Liver (tissue), 9 donors: ENCODE results near the gene DNAH8. TPM values are rescaled to one million over a fixed set of nuclear protein-coding genes. Genes with fewer than 3 reads are reported as not detected.

ENCODE experiments used
- DNase-seq: peaks from one replicate; pipeline ENCODE4 v3.0.0-alpha.2; 2017; ENCODE audit warnings: low spot score
- H3K27ac ChIP-seq, 2 donors: one replicate each; pipeline ENCODE4 v1.7.0; 2013; ENCODE audit warnings: inconsistent platforms in 2 of 2, low read length in 2 of 2, control low read depth in 1 of 2, low read depth in 1 of 2, mild to moderate bottlenecking in 1 of 2
- H3K27me3 ChIP-seq, 4 donors: one replicate each; pipeline versions ENCODE4 v1.6.1 to v1.7.0; 2013; ENCODE audit warnings: low read length in 3 of 4, inconsistent platforms in 1 of 4, mild to moderate bottlenecking in 1 of 4, moderate library complexity in 1 of 4; ENCODE audit not compliant: control insufficient read depth in 4 of 4, insufficient read depth in 4 of 4
- H3K36me3 ChIP-seq, 4 donors: one replicate each; pipeline versions ENCODE4 v1.6.1 to v1.7.0; 2013; ENCODE audit warnings: low read length in 3 of 4, mild to moderate bottlenecking in 3 of 4, low read depth in 1 of 4, moderate library complexity in 1 of 4; ENCODE audit not compliant: control insufficient read depth in 4 of 4, insufficient read depth in 3 of 4
- H3K4me1 ChIP-seq, 4 donors: one replicate each; pipeline versions ENCODE4 v1.6.1 to v1.7.0; 2013; ENCODE audit warnings: low read length in 3 of 4, mild to moderate bottlenecking in 3 of 4, moderate library complexity in 1 of 4; ENCODE audit not compliant: control insufficient read depth in 4 of 4, insufficient read depth in 4 of 4
- H3K4me3 ChIP-seq, 3 donors: one replicate each; pipeline versions ENCODE4 v1.6.1 to v1.7.0; 2013; ENCODE audit warnings: low read length in 3 of 3, control low read depth in 1 of 3, low read depth in 1 of 3, mild to moderate bottlenecking in 1 of 3
- H3K9ac ChIP-seq, 2 donors: one replicate each; pipeline ENCODE4 v1.7.0; 2013; ENCODE audit warnings: low read length in 2 of 2, mild to moderate bottlenecking in 2 of 2, moderate library complexity in 2 of 2, control low read depth in 1 of 2, low read depth in 1 of 2
- H3K9me3 ChIP-seq, 4 donors: one replicate each; pipeline versions ENCODE4 v1.6.1 to v1.7.0; 2013; ENCODE audit warnings: low read length in 3 of 4; ENCODE audit not compliant: control insufficient read depth in 4 of 4
- ATF3 ChIP-seq: IDR thresholded peaks from 2 replicates; pipeline ENCODE4 v1.6.1; 2016; ENCODE audit warnings: antibody characterized with exemption
- CTCF ChIP-seq: fragments of 150-350 bp; IDR thresholded peaks from 2 replicates; pipeline ENCODE4 v1.5.1; 2017; ENCODE audit warnings: improper control_type of control experiment, low read depth, low read length; ENCODE audit not compliant: missing input control
- EGR1 ChIP-seq, 2 donors: IDR thresholded peaks; 2 replicates each; pipeline ENCODE4 v1.6.1; 2016 to 2018; ENCODE audit warnings: antibody characterized with exemption in 2 of 2, low read depth in 2 of 2
- FOXA1 ChIP-seq: IDR thresholded peaks from 2 replicates; pipeline ENCODE4 v1.6.1; 2016; ENCODE audit warnings: antibody characterized with exemption
- FOXA2 ChIP-seq: IDR thresholded peaks from 2 replicates; pipeline ENCODE4 v1.6.1; 2016; ENCODE audit warnings: antibody characterized with exemption
- GABPA ChIP-seq, 2 donors: IDR thresholded peaks in 1 of 2; conservative IDR thresholded peaks in 1 of 2; 2 replicates each; pipeline ENCODE4 v1.6.1; 2016; ENCODE audit warnings: antibody characterized with exemption in 2 of 2, mild to moderate bottlenecking in 1 of 2, moderate library complexity in 1 of 2
- HNF4A ChIP-seq, 2 donors: conservative IDR thresholded peaks; 2 replicates each; pipeline ENCODE4 v1.6.1; 2016; ENCODE audit warnings: antibody characterized with exemption in 2 of 2, mild to moderate bottlenecking in 2 of 2
- HNF4G ChIP-seq: IDR thresholded peaks from 2 replicates; pipeline ENCODE4 v1.6.1; 2016; ENCODE audit warnings: antibody characterized with exemption
- JUND ChIP-seq, 2 donors: IDR thresholded peaks; 2 replicates each; pipeline ENCODE4 v1.6.1; 2016; ENCODE audit warnings: antibody characterized with exemption in 2 of 2
- MAX ChIP-seq: IDR thresholded peaks from 2 replicates; pipeline ENCODE4 v1.6.1; 2016; ENCODE audit warnings: antibody characterized with exemption
- NR2F2 ChIP-seq: IDR thresholded peaks from 2 replicates; pipeline ENCODE4 v1.6.1; 2016; ENCODE audit warnings: antibody characterized with exemption
- REST ChIP-seq: IDR thresholded peaks from 2 replicates; pipeline ENCODE4 v1.6.1; 2016; ENCODE audit warnings: antibody characterized with exemption, mild to moderate bottlenecking
- RXRA ChIP-seq, 2 donors: IDR thresholded peaks; 2 replicates each; pipeline ENCODE4 v1.6.1; 2017 to 2018; ENCODE audit warnings: antibody characterized with exemption in 2 of 2, mild to moderate bottlenecking in 1 of 2
- TAF1 ChIP-seq: conservative IDR thresholded peaks from 2 replicates; pipeline ENCODE4 v1.6.1; 2016; ENCODE audit warnings: antibody characterized with exemption, mild to moderate bottlenecking
- YY1 ChIP-seq: IDR thresholded peaks from 2 replicates; pipeline ENCODE4 v1.6.1; 2016; ENCODE audit warnings: antibody characterized with exemption, mild to moderate bottlenecking
- ZBTB33 ChIP-seq: IDR thresholded peaks from 2 replicates; pipeline ENCODE4 v1.6.1; 2016; ENCODE audit warnings: antibody characterized with exemption
- WGBS: extraction: QIAGEN DNeasy Blood & Tissue Kit; methylation state at CpG from one replicate; pipeline ENCODE4 v1.1.7; 2013; 5-methylcytosine and 5-hydroxymethylcytosine counted together
- polyA plus RNA-seq, 2 donors: library from polyadenylated mRNA; stranded (reverse) in 1 of 2; unstranded in 1 of 2; fragments of 200-250 nt in 1 of 2; fragments of >200 nt in 1 of 2; fragmentation: Nextera tagmentation in 1 of 2; extraction: Ambion mirVana in 1 of 2; gene quantifications; one replicate each; pipeline versions ENCODE4 v1.2.1 to v1.2.3, GENCODE V29; 2013 to 2015
- total RNA-seq, 2 donors: library from RNA; depleted of rRNA; stranded (reverse); fragments of >200 nt; gene quantifications; one replicate each; pipeline ENCODE4 v1.2.3, GENCODE V29; 2014
- donor health status: healthy.
- donor health status: healthy.
- donor health status: healthy.
- donor health status: healthy.
- donor health status: healthy.

The DNAH8 gene
- total and polyA plus RNA-seq, 4 donors = under 0.01 to 0.05 TPM; not detected in 2

- H3K36me3 ChIP-seq = no peaks in the 10 kb centered on the region
- H3K4me3 ChIP-seq = no peak overlapping the region
- no peak for DNase-seq
- no peaks in the 10 kb centered on the region for H3K9me3 ChIP-seq
- TF ChIP-seq HNF4G (no peak), NR2F2 (no peak), EGR1 (IDR thresholded peaks at IDR 0.05; ENCODE audit: low read depth in 2 of 2) (no peak), RXRA (IDR thresholded peaks at IDR 0.05) (no peak), FOXA2 (no peak), TAF1 (no peak), ATF3 (no peak), GABPA (IDR thresholded peaks at IDR 0.05 in 1 of 2, conservative IDR thresholded peaks at IDR 0.05 in 1 of 2) (no peak), ZBTB33 (no peak), CTCF (no peak), HNF4A (conservative IDR thresholded peaks at IDR 0.05) (no peak), FOXA1 (no peak), YY1 (no peak), REST (no peak), JUND (IDR thresholded peaks at IDR 0.05) (no peak)
- H3K27ac ChIP-seq = no peak overlapping the region
- WGBS = 92% methylated on average over 1 of the region's 1 CpG
- H3K4me1 ChIP-seq = peaks cover 5 to 15% (median 11%) of the 10 kb centered on the region in 4 donors
- no peak overlapping the region for H3K9ac ChIP-seq
- no peaks in the 10 kb centered on the region for H3K27me3 ChIP-seq
Observed at GRCh38 chr6:38846844-38847243, 131.7 kb downstream of the DNAH8 start.

- no peak for DNase-seq
- H3K36me3 ChIP-seq = no peaks in the 10 kb centered on the region
- H3K4me3 ChIP-seq = no peak overlapping the region
- H3K27ac ChIP-seq = no peak overlapping the region
- TF ChIP-seq GABPA (IDR thresholded peaks at IDR 0.05 in 1 of 2, conservative IDR thresholded peaks at IDR 0.05 in 1 of 2) (no peak), CTCF (no peak), ATF3 (no peak), JUND (IDR thresholded peaks at IDR 0.05) (no peak), RXRA (IDR thresholded peaks at IDR 0.05) (no peak), YY1 (no peak), TAF1 (no peak), MAX (no peak), HNF4A (conservative IDR thresholded peaks at IDR 0.05) (no peak), NR2F2 (no peak)
- H3K27me3 ChIP-seq = no peaks in the 10 kb centered on the region
- H3K9me3 ChIP-seq = no peaks in the 10 kb centered on the region
- peaks cover 5 to 15% (median 11%) of the 10 kb centered on the region in 4 donors for H3K4me1 ChIP-seq
- H3K9ac ChIP-seq = no peak overlapping the region
- WGBS = 93% methylated on average over 2 of the region's 2 CpGs
Observed at GRCh38 chr6:38847497-38847896, 132.4 kb downstream of the DNAH8 start.
